ENCODE data around the gene LRRC7.

GRCh38 chr1:70044832-70045231 is 477.1 kb downstream of the LRRC7 start:
- TF ChIP-seq CTCF (IDR thresholded peaks at IDR 0.05), result no peak
- no peak for TF ChIP-seq POLR2A (IDR thresholded peaks at IDR 0.05)

All from esophagus squamous epithelium (tissue), 4 donors.